ENCODE measurements around the gene GSG1L. TPM values are rescaled to one million over a fixed set of nuclear protein-coding genes. Genes with fewer than 3 reads are reported as not detected.

Gene GSG1L
- total and polyA plus RNA-seq, 4 donors = not detected

GRCh38 chr16:27852116-27852515 lies 211.4 kb downstream of the GSG1L start:
- peaks cover 0 to 5% (median 0%) of the 10 kb centered on the region in 4 donors for H3K27me3 ChIP-seq (ENCODE audit: control insufficient read depth in 4 of 4, insufficient read depth in 4 of 4, low read length in 3 of 4)
- WGBS = 79% methylated on average over 7 of the region's 7 CpGs
- TF ChIP-seq JUND (IDR thresholded peaks at IDR 0.05) = no peak
- TF ChIP-seq REST (IDR thresholded peaks at IDR 0.05) = no peak
- no peak for TF ChIP-seq RAD21 (IDR thresholded peaks at IDR 0.05)
- no peak for TF ChIP-seq HNF4A (conservative IDR thresholded peaks at IDR 0.05)
- no peak for TF ChIP-seq EGR1 (IDR thresholded peaks at IDR 0.05; ENCODE audit: low read depth in 2 of 2)
- TF ChIP-seq TAF1 (conservative IDR thresholded peaks at IDR 0.05) = no peak
- no peak for TF ChIP-seq SP1 (IDR thresholded peaks at IDR 0.05)
- no peak for TF ChIP-seq RXRA (IDR thresholded peaks at IDR 0.05)
- TF ChIP-seq FOXA2 (IDR thresholded peaks at IDR 0.05) = no peak
- TF ChIP-seq FOXA1 (IDR thresholded peaks at IDR 0.05) = no peak
- TF ChIP-seq ZBTB33 (IDR thresholded peaks at IDR 0.05) = no peak
- no peak for DNase-seq (ENCODE audit: low spot score)
- no peak overlapping the region for H3K27ac ChIP-seq (ENCODE audit: low read depth in 1 of 2, low read length in 2 of 2)
- H3K4me3 ChIP-seq (ENCODE audit: low read depth in 1 of 3, low read length in 3 of 3) = no peak overlapping the region
- no peaks in the 10 kb centered on the region for H3K4me1 ChIP-seq (ENCODE audit: control insufficient read depth in 4 of 4, insufficient read depth in 4 of 4, low read length in 3 of 4)
- H3K9ac ChIP-seq (ENCODE audit: low read depth in 1 of 2, low read length in 2 of 2) = no peak overlapping the region
- H3K9me3 ChIP-seq (ENCODE audit: control insufficient read depth in 4 of 4, low read length in 3 of 4) = no peaks in the 10 kb centered on the region
- no peaks in the 10 kb centered on the region for H3K36me3 ChIP-seq (ENCODE audit: control insufficient read depth in 4 of 4, insufficient read depth in 3 of 4, low read depth in 1 of 4, low read length in 3 of 4)

- Histone ChIP-seq H3K4me1 (ENCODE audit: control insufficient read depth in 4 of 4, insufficient read depth in 4 of 4, low read length in 3 of 4) (no peaks in the 10 kb centered on the region), H3K36me3 (ENCODE audit: control insufficient read depth in 4 of 4, insufficient read depth in 3 of 4, low read depth in 1 of 4, low read length in 3 of 4) (no peaks in the 10 kb centered on the region), H3K27ac (ENCODE audit: low read depth in 1 of 2, low read length in 2 of 2) (no peak overlapping the region), H3K27me3 (ENCODE audit: control insufficient read depth in 4 of 4, insufficient read depth in 4 of 4, low read length in 3 of 4) (peaks cover 0 to 5% (median 0%) of the 10 kb centered on the region in 4 donors), H3K9me3 (ENCODE audit: control insufficient read depth in 4 of 4, low read length in 3 of 4) (no peaks in the 10 kb centered on the region), H3K9ac (ENCODE audit: low read depth in 1 of 2, low read length in 2 of 2) (no peak overlapping the region), H3K4me3 (ENCODE audit: low read depth in 1 of 3, low read length in 3 of 3) (no peak overlapping the region)
- 67% methylated on average over 9 of the region's 9 CpGs for WGBS
- no peak for TF ChIP-seq YY1 (IDR thresholded peaks at IDR 0.05)
- DNase-seq (ENCODE audit: low spot score) = no peak
Measured at GRCh38 chr16:27851586-27851985, 211.9 kb downstream of the GSG1L start.

GRCh38 chr16:27849621-27850020 lies 213.9 kb downstream of the GSG1L start:
- Histone ChIP-seq H3K9ac (ENCODE audit: low read depth in 1 of 2, low read length in 2 of 2) (no peak overlapping the region), H3K9me3 (ENCODE audit: control insufficient read depth in 4 of 4, low read length in 3 of 4) (no peaks in the 10 kb centered on the region), H3K36me3 (ENCODE audit: control insufficient read depth in 4 of 4, insufficient read depth in 3 of 4, low read depth in 1 of 4, low read length in 3 of 4) (no peaks in the 10 kb centered on the region), H3K27ac (ENCODE audit: low read depth in 1 of 2, low read length in 2 of 2) (no peak overlapping the region), H3K4me3 (ENCODE audit: low read depth in 1 of 3, low read length in 3 of 3) (no peak overlapping the region), H3K4me1 (ENCODE audit: control insufficient read depth in 4 of 4, insufficient read depth in 4 of 4, low read length in 3 of 4) (no peaks in the 10 kb centered on the region), H3K27me3 (ENCODE audit: control insufficient read depth in 4 of 4, insufficient read depth in 4 of 4, low read length in 3 of 4) (peaks cover 0 to 5% (median 0%) of the 10 kb centered on the region in 4 donors)
- DNase-seq (ENCODE audit: low spot score) = no peak
- WGBS = 82% methylated on average over 3 of the region's 3 CpGs
- no peak for TF ChIP-seq MAX (IDR thresholded peaks at IDR 0.05)
- TF ChIP-seq SP1 (IDR thresholded peaks at IDR 0.05) = no peak
- no peak for TF ChIP-seq RAD21 (IDR thresholded peaks at IDR 0.05)
- TF ChIP-seq REST (IDR thresholded peaks at IDR 0.05) = no peak
- TF ChIP-seq HNF4G (IDR thresholded peaks at IDR 0.05) = no peak
- no peak for TF ChIP-seq TAF1 (conservative IDR thresholded peaks at IDR 0.05)
- no peak for TF ChIP-seq CTCF (IDR thresholded peaks at IDR 0.05; ENCODE audit: low read depth, low read length, missing input control)
- no peak for TF ChIP-seq GABPA (IDR thresholded peaks at IDR 0.05 in 1 of 2, conservative IDR thresholded peaks at IDR 0.05 in 1 of 2)
